ENCODE measurements around the gene RBM5.

- TF ChIP-seq POLR2A (IDR thresholded peaks at IDR 0.05; ENCODE audit: low read depth) (no peak), POLR2AphosphoS5 (IDR thresholded peaks at IDR 0.05) (no peak)
Measured at GRCh38 chr3:50162034-50162883, 73.5 kb downstream of the RBM5 start.

Data from esophagus muscularis mucosa (tissue), 2 donors.